Karpas-422 (cell line): ENCODE measurements around the gene EEA1. TPM values are rescaled to one million over a fixed set of nuclear protein-coding genes. Genes with fewer than 3 reads are reported as not detected.

Source experiments
- DNase-seq: peaks from one replicate; pipeline ENCODE4 v3.0.0-alpha.2; 2015
- H2AFZ ChIP-seq: fragments of 200-600 bp; sonication (generic); 2 replicates; pipeline ENCODE4 v1.6.1; 2014; ENCODE audit warnings: antibody characterized with exemption, low read length, mixed read lengths
- H3K27ac ChIP-seq: fragments of 200-600 bp; sonication (generic); 2 replicates; pipeline ENCODE4 v1.5.1; 2014; ENCODE audit warnings: mild to moderate bottlenecking, low read length, moderate library complexity
- H3K27me3 ChIP-seq: fragments of 200-600 bp; sonication (generic); 2 replicates; pipeline ENCODE4 v1.6.1; 2014; ENCODE audit warnings: low read length, mixed read lengths
- H3K36me3 ChIP-seq: fragments of 200-600 bp; sonication (generic); 2 replicates; pipeline ENCODE4 v1.6.1; 2014; ENCODE audit warnings: low read length, mixed read lengths; ENCODE audit not compliant: insufficient read depth
- H3K4me1 ChIP-seq: fragments of 200-600 bp; sonication (generic); 2 replicates; pipeline ENCODE4 v1.6.1; 2014; ENCODE audit warnings: mild to moderate bottlenecking, low read length, mixed read lengths
- H3K4me2 ChIP-seq: fragments of 200-600 bp; sonication (generic); 2 replicates; pipeline ENCODE4 v1.6.1; 2014; ENCODE audit warnings: low read length, low read depth, mild to moderate bottlenecking; ENCODE audit not compliant: poor library complexity, severe bottlenecking
- H3K4me3 ChIP-seq: fragments of 200-600 bp; sonication (generic); 2 replicates; pipeline ENCODE4 v1.5.1; 2014; ENCODE audit warnings: mild to moderate bottlenecking, antibody characterized with exemption, low read length, mixed read lengths
- H3K79me2 ChIP-seq: fragments of 200-600 bp; sonication (generic); 2 replicates; pipeline ENCODE4 v1.6.1; 2014; ENCODE audit warnings: mild to moderate bottlenecking, low read length, mixed read lengths
- H3K9ac ChIP-seq: fragments of 200-600 bp; sonication (generic); 2 replicates; pipeline ENCODE4 v1.6.0; 2014; ENCODE audit warnings: low read length
- H3K9me2 ChIP-seq: fragments of 200-600 bp; sonication (generic), shearing (Covaris generic); replicated peaks from 2 replicates; pipeline ENCODE4 v1.6.0; 2014; ENCODE audit warnings: mild to moderate bottlenecking, low read length, moderate library complexity; ENCODE audit not compliant: insufficient read depth
- H3K9me3 ChIP-seq: fragments of 300-700, 200-600 bp; sonication (generic); 2 replicates; pipeline ENCODE4 v1.6.1; 2014; ENCODE audit warnings: low read length, mixed read lengths
- H4K20me1 ChIP-seq: fragments of 200-600 bp; sonication (generic); 2 replicates; pipeline ENCODE4 v1.6.1; 2014; ENCODE audit warnings: mild to moderate bottlenecking, antibody characterized with exemption, low read length, low read depth; ENCODE audit not compliant: insufficient read depth
- total RNA-seq: library from RNA; depleted of rRNA; stranded (reverse); fragments of >200 nt; shearing (Covaris generic); gene quantifications from 2 replicates; pipeline ENCODE4 v1.2.3, GENCODE V29; 2014; ENCODE audit warnings: low replicate concordance

The EEA1 gene
- total RNA-seq, 1 experiment from 2014 or later = 9.2 TPM

DNA sequence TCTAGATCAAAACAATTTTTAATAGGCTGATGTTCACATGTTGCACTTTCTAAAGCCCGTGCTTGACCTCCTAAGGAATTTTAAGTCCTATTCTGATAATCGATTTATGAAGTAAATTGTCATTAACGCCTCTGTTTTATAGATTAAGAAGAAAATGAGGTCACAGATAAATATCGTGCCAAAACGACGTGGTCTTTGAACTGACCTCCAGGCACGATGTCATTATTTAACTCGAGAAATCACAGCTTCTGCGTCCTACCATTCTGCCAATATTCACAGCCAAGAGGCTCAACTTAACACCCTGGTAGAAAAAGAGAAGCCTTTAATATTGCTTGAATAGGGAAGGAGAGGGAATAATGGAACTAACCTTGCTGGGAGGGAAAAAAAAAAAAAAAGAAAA lies 888 bp upstream of the EEA1 start:
- peak overlapping the region; percentile 23; the same call in 1 of the 2 replicates for H3K27ac ChIP-seq
- H3K4me2 ChIP-seq = peak overlapping the region; percentile 97
- peak overlapping the region; percentile 75 for H3K4me3 ChIP-seq
- peak overlapping the region; percentile 86 for H3K9ac ChIP-seq
- H3K4me1 ChIP-seq = peaks cover 31% of the 10 kb centered on the region
- H3K9me2 ChIP-seq = no peaks in the 10 kb centered on the region
- H2AFZ ChIP-seq = peak overlapping the region; percentile 61; the same call in 1 of the 2 replicates
- no peaks in the 10 kb centered on the region for H3K36me3 ChIP-seq
- H3K79me2 ChIP-seq = peaks cover 36% of the 10 kb centered on the region
- H3K9me3 ChIP-seq = no peaks in the 10 kb centered on the region
- H3K27me3 ChIP-seq = no peaks in the 10 kb centered on the region
- peaks cover 5% of the 10 kb centered on the region; the same call in 1 of the 2 replicates for H4K20me1 ChIP-seq
- no peak for DNase-seq

DNA sequence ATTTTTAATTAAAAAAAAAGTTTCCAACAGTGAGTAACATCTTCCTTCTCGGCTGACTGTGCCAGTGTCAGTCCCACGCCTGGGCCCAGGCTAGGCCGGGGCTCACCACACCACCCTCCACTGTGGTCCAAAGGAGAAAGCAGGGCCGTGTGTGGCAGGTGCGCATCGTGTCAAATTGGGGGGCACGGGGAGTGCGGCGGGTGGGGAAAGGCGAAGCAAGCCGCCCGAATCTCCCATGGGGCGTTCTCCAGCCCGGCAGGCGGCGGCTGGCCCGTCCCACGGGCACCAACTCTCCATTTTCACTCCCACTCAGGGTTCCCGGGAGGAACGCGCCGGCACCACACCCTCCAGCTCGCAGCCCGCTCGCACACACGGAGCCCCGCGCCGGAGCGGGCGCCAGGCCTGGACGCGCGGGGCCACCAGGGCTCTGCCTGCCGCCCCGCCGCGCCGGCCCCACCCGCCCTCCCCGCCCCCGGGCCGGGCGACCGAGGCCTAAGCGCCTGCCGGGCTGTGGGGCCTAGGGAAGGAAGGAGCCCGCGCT lies 604 bp downstream of the EEA1 start:
- no peaks in the 10 kb centered on the region for H3K9me2 ChIP-seq
- peaks cover 4% of the 10 kb centered on the region; the same call in 1 of the 2 replicates for H3K36me3 ChIP-seq
- H3K4me3 ChIP-seq = peak overlapping the region; percentile 86
- H3K27ac ChIP-seq = peak overlapping the region; percentile 47
- peak overlapping the region; percentile 90 for H3K9ac ChIP-seq
- peaks cover 51% of the 10 kb centered on the region for H3K79me2 ChIP-seq
- peaks cover 5% of the 10 kb centered on the region; the same call in 1 of the 2 replicates for H4K20me1 ChIP-seq
- peak overlapping the region; percentile 99 for H3K4me2 ChIP-seq
- peaks cover 34% of the 10 kb centered on the region for H3K4me1 ChIP-seq
- DNase-seq = peak; percentile 74
- no peaks in the 10 kb centered on the region for H3K27me3 ChIP-seq
- no peaks in the 10 kb centered on the region for H3K9me3 ChIP-seq
- peak overlapping the region; percentile 62 for H2AFZ ChIP-seq

DNA sequence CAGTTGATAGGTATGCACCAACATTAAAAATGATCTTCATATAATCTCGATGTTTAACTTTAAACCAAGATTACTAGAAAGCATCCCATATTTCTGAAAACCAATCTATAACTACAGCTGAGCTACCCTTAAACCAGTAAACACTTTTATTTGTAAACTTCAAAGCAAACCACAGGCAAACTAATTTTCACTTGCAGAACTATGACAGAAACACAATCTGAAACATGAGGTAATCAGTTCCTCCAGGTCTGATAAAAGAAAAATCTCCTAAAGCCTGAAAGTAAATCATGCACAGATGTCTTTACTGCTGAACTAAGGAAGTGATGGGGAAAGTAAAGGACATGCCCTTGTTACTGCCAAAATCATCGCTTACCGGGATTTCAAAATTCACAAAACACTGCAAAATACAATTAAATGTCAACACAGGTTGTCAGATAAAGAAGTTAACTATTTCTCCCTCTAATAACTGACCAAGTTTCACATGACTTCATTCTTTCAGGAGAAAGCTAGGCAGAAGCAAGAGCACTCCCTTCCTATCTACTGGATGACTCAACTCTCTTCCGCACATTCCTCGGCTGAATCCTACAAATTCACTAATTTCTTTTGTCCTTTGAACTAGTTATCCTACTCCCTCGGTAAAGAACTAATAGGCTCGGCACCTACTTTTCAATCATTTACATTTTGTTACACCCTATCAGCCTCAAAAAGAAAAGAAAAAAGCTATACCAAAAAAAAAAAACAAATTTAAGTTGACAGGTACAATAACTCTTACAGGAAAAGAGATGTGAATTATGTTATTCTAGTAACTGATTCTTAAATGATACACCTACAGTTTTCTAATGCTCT lies 1.4 kb downstream of the EEA1 start:
- Histone ChIP-seq H2AFZ (no peak overlapping the region), H3K9me3 (no peaks in the 10 kb centered on the region), H3K9ac (peak overlapping the region; percentile 90), H3K4me1 (peaks cover 34% of the 10 kb centered on the region), H4K20me1 (peaks cover 5% of the 10 kb centered on the region; the same call in 1 of the 2 replicates), H3K9me2 (no peaks in the 10 kb centered on the region), H3K4me2 (peak overlapping the region; percentile 99), H3K27ac (peak overlapping the region; percentile 42; the same call in 1 of the 2 replicates), H3K27me3 (no peaks in the 10 kb centered on the region), H3K36me3 (peaks cover 7% of the 10 kb centered on the region; the same call in 1 of the 2 replicates), H3K79me2 (peaks cover 57% of the 10 kb centered on the region), H3K4me3 (peak overlapping the region; percentile 86)
- no peak for DNase-seq

DNA sequence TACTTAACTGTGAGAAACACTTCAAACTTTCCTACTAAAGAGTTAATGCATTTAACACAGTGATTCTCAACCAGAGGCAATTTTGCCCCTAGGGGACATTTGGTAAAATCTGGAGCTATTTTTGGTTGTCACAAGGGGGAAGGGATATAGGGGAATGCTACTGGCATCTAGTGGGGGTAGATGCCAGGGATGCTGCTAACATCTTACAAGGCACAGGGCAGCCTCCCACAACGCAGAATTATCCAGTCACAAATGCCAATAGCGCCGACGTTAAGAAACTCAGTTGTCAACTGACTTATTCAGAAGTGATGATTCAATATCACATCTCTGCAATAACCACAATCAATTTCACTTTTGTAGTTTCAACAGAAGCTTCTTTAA lies 2.0 kb downstream of the EEA1 start:
- DNase-seq = no peak
- peak overlapping the region; percentile 86 for H3K4me3 ChIP-seq
- H3K9me2 ChIP-seq = no peaks in the 10 kb centered on the region
- H3K9ac ChIP-seq = peak overlapping the region; percentile 90
- H2AFZ ChIP-seq = no peak overlapping the region
- H3K36me3 ChIP-seq = peaks cover 10% of the 10 kb centered on the region; the same call in 1 of the 2 replicates
- no peak overlapping the region for H3K27ac ChIP-seq
- no peaks in the 10 kb centered on the region for H3K27me3 ChIP-seq
- H3K9me3 ChIP-seq = no peaks in the 10 kb centered on the region
- H3K4me2 ChIP-seq = peak overlapping the region; percentile 99
- peaks cover 34% of the 10 kb centered on the region for H3K4me1 ChIP-seq
- peaks cover 63% of the 10 kb centered on the region for H3K79me2 ChIP-seq
- H4K20me1 ChIP-seq = peaks cover 5% of the 10 kb centered on the region; the same call in 1 of the 2 replicates

DNA sequence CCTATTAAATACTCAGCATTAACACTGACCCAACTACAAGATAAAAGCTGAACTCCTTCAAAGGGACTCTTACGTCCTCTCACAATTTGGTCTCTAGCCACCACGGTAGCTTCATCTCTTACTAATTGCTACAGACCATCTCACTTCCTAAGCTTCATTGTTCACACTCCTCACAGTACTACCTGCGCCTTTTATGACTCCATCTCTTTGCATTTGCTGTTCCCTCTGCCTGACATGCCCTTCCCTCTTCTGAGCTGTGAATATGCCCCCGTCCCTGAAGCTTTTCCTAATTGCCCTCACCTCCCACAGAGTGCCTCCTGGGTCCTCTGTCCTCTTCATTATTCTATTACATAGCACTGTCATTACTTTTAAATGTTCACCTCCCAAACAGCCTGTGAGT lies 2.5 kb downstream of the EEA1 start:
- H3K27ac ChIP-seq = no peak overlapping the region
- peaks cover 34% of the 10 kb centered on the region for H3K4me1 ChIP-seq
- peak overlapping the region; percentile 90; the same call in 1 of the 2 replicates for H3K9ac ChIP-seq
- peak overlapping the region; percentile 86 for H3K4me3 ChIP-seq
- H3K36me3 ChIP-seq = peaks cover 12% of the 10 kb centered on the region; the same call in 1 of the 2 replicates
- no peaks in the 10 kb centered on the region for H3K9me3 ChIP-seq
- H3K4me2 ChIP-seq = peak overlapping the region; percentile 99
- H3K79me2 ChIP-seq = peaks cover 66% of the 10 kb centered on the region
- DNase-seq = no peak
- H3K9me2 ChIP-seq = no peaks in the 10 kb centered on the region
- H3K27me3 ChIP-seq = no peaks in the 10 kb centered on the region
- no peak overlapping the region for H2AFZ ChIP-seq
- H4K20me1 ChIP-seq = peaks cover 5% of the 10 kb centered on the region; the same call in 1 of the 2 replicates

DNA sequence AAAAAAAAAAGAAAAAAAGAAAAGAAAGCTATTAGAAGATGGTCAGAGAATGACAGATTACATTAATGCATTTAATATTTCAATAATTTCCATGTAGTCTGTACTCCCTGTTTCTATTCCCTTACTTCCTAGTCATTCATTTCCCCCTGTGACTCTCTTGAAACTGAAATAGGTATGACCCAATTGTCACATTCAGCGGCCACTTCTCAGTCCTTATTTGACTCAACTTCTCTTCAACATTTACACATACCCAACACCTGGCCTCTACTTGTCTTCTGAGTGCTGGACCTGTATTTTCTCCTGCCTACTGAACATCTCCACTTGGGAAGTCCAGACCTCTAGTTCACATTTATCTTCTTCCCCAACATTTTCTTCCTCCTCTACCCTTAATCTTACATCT lies 7.2 kb downstream of the EEA1 start:
- no peaks in the 10 kb centered on the region for H3K9me2 ChIP-seq
- peaks cover 9% of the 10 kb centered on the region for H3K4me1 ChIP-seq
- H3K79me2 ChIP-seq = peaks cover 50% of the 10 kb centered on the region
- no peak overlapping the region for H3K27ac ChIP-seq
- H3K9ac ChIP-seq = no peak overlapping the region
- H3K4me2 ChIP-seq = no peak overlapping the region
- no peaks in the 10 kb centered on the region for H4K20me1 ChIP-seq
- H2AFZ ChIP-seq = no peak overlapping the region
- no peaks in the 10 kb centered on the region for H3K27me3 ChIP-seq
- peaks cover 12% of the 10 kb centered on the region; the same call in 1 of the 2 replicates for H3K36me3 ChIP-seq
- H3K4me3 ChIP-seq = no peak overlapping the region
- DNase-seq = no peak
- H3K9me3 ChIP-seq = no peaks in the 10 kb centered on the region

DNA sequence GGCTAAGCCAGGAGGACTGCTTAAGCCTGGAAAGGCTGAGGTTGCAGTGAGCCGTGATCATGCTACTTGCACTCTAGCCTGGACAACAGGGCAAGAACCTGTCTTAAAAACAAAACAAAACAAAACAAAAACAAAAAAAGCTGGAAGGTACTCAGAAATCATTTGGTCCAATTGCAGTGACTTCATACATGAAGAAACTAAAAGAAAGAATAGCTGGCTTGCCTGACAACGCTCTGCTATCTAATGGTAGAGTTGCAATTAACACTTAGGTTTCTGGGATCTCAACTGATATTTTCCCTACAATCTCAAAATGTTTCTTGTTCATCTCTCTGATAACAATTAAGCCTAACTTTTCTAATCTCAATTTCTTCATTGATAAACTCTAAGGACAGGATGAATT lies 13.7 kb downstream of the EEA1 start:
- Histone ChIP-seq H3K27ac (no peak overlapping the region), H4K20me1 (no peaks in the 10 kb centered on the region), H3K36me3 (no peaks in the 10 kb centered on the region), H3K4me3 (no peak overlapping the region), H3K79me2 (peaks cover 60% of the 10 kb centered on the region), H3K9me3 (no peaks in the 10 kb centered on the region), H3K4me2 (no peak overlapping the region), H3K9me2 (no peaks in the 10 kb centered on the region), H3K9ac (no peak overlapping the region), H2AFZ (no peak overlapping the region), H3K27me3 (no peaks in the 10 kb centered on the region), H3K4me1 (no peaks in the 10 kb centered on the region)
- no peak for DNase-seq

DNA sequence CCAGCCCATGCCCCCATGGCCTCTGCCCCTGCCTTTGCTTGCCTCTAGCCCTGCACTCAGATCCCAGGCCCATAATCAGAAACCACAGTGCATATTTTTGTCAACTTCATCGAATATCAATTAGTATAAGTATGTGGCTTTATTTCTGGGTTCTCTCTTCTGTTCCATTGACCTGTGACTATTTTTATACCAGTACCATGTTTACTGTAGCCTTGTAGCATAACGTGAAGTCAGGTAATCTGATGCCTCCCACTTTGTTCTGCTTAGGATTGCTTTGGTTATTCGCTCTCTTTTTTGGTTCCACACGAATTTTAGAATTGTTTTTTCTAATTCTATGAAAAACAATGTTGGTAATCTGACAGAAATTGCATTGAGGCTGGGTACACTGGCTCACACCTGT lies 14.9 kb downstream of the EEA1 start:
- Histone ChIP-seq H2AFZ (no peak overlapping the region), H4K20me1 (no peaks in the 10 kb centered on the region), H3K4me3 (no peak overlapping the region), H3K27ac (no peak overlapping the region), H3K9ac (no peak overlapping the region), H3K4me2 (no peak overlapping the region), H3K9me3 (no peaks in the 10 kb centered on the region), H3K9me2 (no peaks in the 10 kb centered on the region), H3K36me3 (no peaks in the 10 kb centered on the region), H3K79me2 (peaks cover 70% of the 10 kb centered on the region), H3K27me3 (no peaks in the 10 kb centered on the region), H3K4me1 (no peaks in the 10 kb centered on the region)
- no peak for DNase-seq
